Ascending aorta (tissue), 2 donors: ENCODE results near the gene RAP2A. TPM values are rescaled to one million over a fixed set of nuclear protein-coding genes. Genes with fewer than 3 reads are reported as not detected.

Source experiments
- DNase-seq, 2 donors: peaks; one replicate each; pipeline ENCODE4 v3.0.0-alpha.2; 2019; ENCODE audit warnings: low spot score in 2 of 2
- H3K27ac ChIP-seq, 2 donors: fragments of 200-600 bp; sonication (generic); one replicate each; pipeline ENCODE4 v1.5.1; 2016 to 2017; ENCODE audit warnings: mild to moderate bottlenecking in 1 of 2
- H3K27me3 ChIP-seq: fragments of 200-600 bp; sonication (generic); one replicate; pipeline ENCODE4 v1.5.1; 2017
- H3K36me3 ChIP-seq, 2 donors: fragments of 200-600 bp; sonication (generic); one replicate each; pipeline ENCODE4 v1.5.1; 2016
- H3K4me1 ChIP-seq, 2 donors: fragments of 200-600 bp; sonication (generic); one replicate each; pipeline ENCODE4 v1.5.1; 2016 to 2017; ENCODE audit warnings: mild to moderate bottlenecking in 1 of 2
- H3K4me3 ChIP-seq, 2 donors: fragments of 200-600 bp; sonication (generic); one replicate each; pipeline ENCODE4 v1.5.1; 2016 to 2017; ENCODE audit warnings: mild to moderate bottlenecking in 1 of 2
- H3K9me3 ChIP-seq, 2 donors: fragments of 200-600 bp; sonication (generic); one replicate each; pipeline ENCODE4 v1.5.1; 2016
- intact Hi-C: fragments of 100-400 bp; cut with DNase I; formaldehyde crosslinking; loops from one replicate; pipeline ENCODE4 v1.15.1; 2023
- total RNA-seq: library from RNA; depleted of rRNA; stranded (reverse); fragments of >200 nt; gene quantifications from one replicate; pipeline ENCODE4 v1.1.0, GENCODE V29; 2016
- TF ChIP-seq, protein P1 (sequence below), 3 experiments: fragments of 200-600 bp in 2 of 3; fragments of 450-650 bp in 1 of 3; sonication (generic) in 2 of 3; IDR thresholded peaks; one replicate each; pipeline ENCODE4 v1.5.1; 2016 to 2019; ENCODE audit warnings: antibody characterized with exemption in 3 of 3, mild to moderate bottlenecking in 1 of 3, moderate library complexity in 1 of 3

The RAP2A gene
- total RNA-seq, 1 donor from 2014 or later, result 37.1 TPM

GRCh38 chr13:97454699-97455098, 20.7 kb downstream of the RAP2A start:
- H3K4me1 ChIP-seq, result no peaks in the 10 kb centered on the region
- intact Hi-C loops, result no loop called here
- DNase-seq, result no peak
- no peaks in the 10 kb centered on the region for H3K27me3 ChIP-seq
- H3K9me3 ChIP-seq, result peaks cover 0 to 4% of the 10 kb centered on the region in 2 donors
- TF ChIP-seq, protein P1, sequence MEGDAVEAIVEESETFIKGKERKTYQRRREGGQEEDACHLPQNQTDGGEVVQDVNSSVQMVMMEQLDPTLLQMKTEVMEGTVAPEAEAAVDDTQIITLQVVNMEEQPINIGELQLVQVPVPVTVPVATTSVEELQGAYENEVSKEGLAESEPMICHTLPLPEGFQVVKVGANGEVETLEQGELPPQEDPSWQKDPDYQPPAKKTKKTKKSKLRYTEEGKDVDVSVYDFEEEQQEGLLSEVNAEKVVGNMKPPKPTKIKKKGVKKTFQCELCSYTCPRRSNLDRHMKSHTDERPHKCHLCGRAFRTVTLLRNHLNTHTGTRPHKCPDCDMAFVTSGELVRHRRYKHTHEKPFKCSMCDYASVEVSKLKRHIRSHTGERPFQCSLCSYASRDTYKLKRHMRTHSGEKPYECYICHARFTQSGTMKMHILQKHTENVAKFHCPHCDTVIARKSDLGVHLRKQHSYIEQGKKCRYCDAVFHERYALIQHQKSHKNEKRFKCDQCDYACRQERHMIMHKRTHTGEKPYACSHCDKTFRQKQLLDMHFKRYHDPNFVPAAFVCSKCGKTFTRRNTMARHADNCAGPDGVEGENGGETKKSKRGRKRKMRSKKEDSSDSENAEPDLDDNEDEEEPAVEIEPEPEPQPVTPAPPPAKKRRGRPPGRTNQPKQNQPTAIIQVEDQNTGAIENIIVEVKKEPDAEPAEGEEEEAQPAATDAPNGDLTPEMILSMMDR (IDR thresholded peaks at IDR 0.05), result no peak
- no peak overlapping the region for H3K4me3 ChIP-seq
- peaks cover 0 to 14% of the 10 kb centered on the region in 2 donors for H3K36me3 ChIP-seq
- no peak overlapping the region for H3K27ac ChIP-seq

- peaks cover 0 to 14% of the 10 kb centered on the region in 2 donors for H3K36me3 ChIP-seq
- H3K4me3 ChIP-seq, result no peak overlapping the region
- DNase-seq, result no peak
- H3K9me3 ChIP-seq, result peaks cover 0 to 4% of the 10 kb centered on the region in 2 donors
- H3K4me1 ChIP-seq, result peaks cover 0 to 2% of the 10 kb centered on the region in 2 donors
- TF ChIP-seq, protein P1 (IDR thresholded peaks at IDR 0.05), result no peak
- no peaks in the 10 kb centered on the region for H3K27me3 ChIP-seq
- intact Hi-C loops, result no loop called here
- H3K27ac ChIP-seq, result no peak overlapping the region
Observed at GRCh38 chr13:97456047-97456446, 22.1 kb downstream of the RAP2A start.

DNA sequence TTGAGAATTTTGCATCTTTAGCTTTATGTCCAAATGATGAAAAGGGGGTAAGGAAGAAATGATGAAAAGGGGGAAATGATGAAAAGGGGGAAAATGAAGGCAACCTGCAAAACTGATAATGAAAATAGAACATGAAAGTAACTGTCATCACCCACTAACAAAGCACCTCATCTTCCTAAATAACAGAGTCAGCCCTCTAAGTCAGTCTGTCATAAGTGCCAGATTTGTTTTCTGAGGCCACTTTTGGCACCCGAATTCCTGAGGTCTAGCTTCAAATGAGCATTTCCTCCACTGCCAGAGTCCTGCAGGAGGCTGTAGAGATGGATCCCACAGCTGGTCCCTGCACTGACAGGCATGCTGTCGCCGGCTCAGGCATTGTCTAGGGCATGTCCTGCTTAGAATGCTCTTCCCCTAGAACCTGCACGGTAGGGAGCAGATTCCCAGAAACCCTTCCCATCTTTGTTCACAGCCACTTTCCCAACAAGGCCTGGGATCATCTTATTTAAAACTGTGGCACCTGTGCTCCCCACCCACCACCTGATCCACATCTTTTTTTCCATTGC, 25.3 kb downstream of the RAP2A start:
- Histone ChIP-seq H3K27ac (no peak overlapping the region), H3K9me3 (peaks cover 0 to 4% of the 10 kb centered on the region in 2 donors), H3K4me3 (no peak overlapping the region), H3K4me1 (peaks cover 0 to 2% of the 10 kb centered on the region in 2 donors), H3K36me3 (peaks cover 3 to 11% of the 10 kb centered on the region in 2 donors), H3K27me3 (no peaks in the 10 kb centered on the region)
- intact Hi-C loops, result no loop called here
- TF ChIP-seq, protein P1 (IDR thresholded peaks at IDR 0.05), result no peak
- no peak for DNase-seq

GRCh38 chr13:97460004-97460775, 26.2 kb downstream of the RAP2A start:
- no peak for DNase-seq
- Histone ChIP-seq H3K27me3 (no peaks in the 10 kb centered on the region), H3K4me1 (peaks cover 0 to 2% of the 10 kb centered on the region in 2 donors), H3K27ac (no peak overlapping the region), H3K4me3 (no peak overlapping the region), H3K9me3 (no peaks in the 10 kb centered on the region), H3K36me3 (peaks cover 5 to 16% of the 10 kb centered on the region in 2 donors)
- intact Hi-C loops, result no loop called here
- TF ChIP-seq, protein P1 (IDR thresholded peaks at IDR 0.05), result no peak

- Histone ChIP-seq H3K4me1 (peaks cover 0 to 2% of the 10 kb centered on the region in 2 donors), H3K27ac (no peak overlapping the region), H3K9me3 (no peaks in the 10 kb centered on the region), H3K27me3 (no peaks in the 10 kb centered on the region), H3K36me3 (peaks cover 5 to 12% of the 10 kb centered on the region in 2 donors), H3K4me3 (no peak overlapping the region)
- DNase-seq, result no peak
- TF ChIP-seq, protein P1 (IDR thresholded peaks at IDR 0.05), result no peak
- intact Hi-C loops, result no loop called here
Observed at GRCh38 chr13:97460853-97461252, 26.9 kb downstream of the RAP2A start.
